Lower leg skin (tissue), 4 donors: ENCODE measurements around the gene AHCYL2. TPM values are rescaled to one million over a fixed set of nuclear protein-coding genes. Genes with fewer than 3 reads are reported as not detected.

ENCODE experiments used
- DNase-seq, 2 donors: peaks; one replicate each; pipeline ENCODE4 v3.0.0-alpha.2; 2019; ENCODE audit warnings: low spot score in 2 of 2
- H3K4me3 ChIP-seq: fragments of 200-600 bp; sonication (generic); 2 replicates; pipeline ENCODE4 v1.5.1; 2017; ENCODE audit warnings: mild to moderate bottlenecking, low read depth; ENCODE audit not compliant: poor library complexity, severe bottlenecking
- CTCF ChIP-seq, 3 donors: fragments of 450-650 bp; IDR thresholded peaks; one replicate each; pipeline ENCODE4 v1.5.1; 2016; ENCODE audit warnings: antibody characterized with exemption in 3 of 3, mild to moderate bottlenecking in 3 of 3, moderate library complexity in 2 of 3
- POLR2A ChIP-seq, 2 donors: fragments of 450-650 bp; IDR thresholded peaks; one replicate each; pipeline ENCODE4 v1.6.1; 2016 to 2017; ENCODE audit warnings: antibody characterized with exemption in 2 of 2, mild to moderate bottlenecking in 1 of 2, moderate library complexity in 1 of 2
- WGBS, 2 donors: methylation state at CpG; one replicate each; pipeline ENCODE4 v1.1.5; 2018; 5-methylcytosine and 5-hydroxymethylcytosine counted together
- intact Hi-C: fragments of 100-400 bp; cut with DNase I; formaldehyde crosslinking; loops from one replicate; pipeline ENCODE4 v1.15.0; 2023; ENCODE audit warnings: low total_unique reads
- total RNA-seq, 4 donors: library from RNA; depleted of rRNA; stranded (reverse); fragments of >200 nt; gene quantifications; one replicate each; pipeline ENCODE4 v1.1.0, GENCODE V29; 2016

AHCYL2 gene
- 10 to 100 TPM; 31.1 to 45.8 (median 39.2) TPM for total RNA-seq

- H3K4me3 ChIP-seq = peak within 1 kb of the TSS; percentile 68
- no peak for TF ChIP-seq CTCF (IDR thresholded peaks at IDR 0.05)
- 0 to 1% methylated on average over 59 to 63 of the region's 63 CpGs for WGBS, 2 donors
- intact Hi-C loops = no loop called here
- DNase-seq = peak; percentile 97 to 99
These were observed at the start of gene AHCYL2 for GRCh38 chr7:129224251-129225205. TSS of gene AHCYL2 (plus strand) at chr7:129225030.

GRCh38 chr7:129176916-129177710 lies 47.7 kb upstream of the AHCYL2 start:
- intact Hi-C loops = no loop called here
- no peak for TF ChIP-seq POLR2A (IDR thresholded peaks at IDR 0.05)
- no peak for TF ChIP-seq CTCF (IDR thresholded peaks at IDR 0.05)
- no peak for DNase-seq
- no peak overlapping the region for H3K4me3 ChIP-seq
- 40 to 44% methylated on average over 11 of the region's 11 CpGs for WGBS, 2 donors

- TF ChIP-seq POLR2A (IDR thresholded peaks at IDR 0.05) (no peak), CTCF (IDR thresholded peaks at IDR 0.05) (no peak)
- DNase-seq = peak in 1 of 2 donors; percentile 61
- 34 to 53% methylated on average over 6 of the region's 6 CpGs for WGBS, 2 donors
- intact Hi-C loops = no loop called here
- H3K4me3 ChIP-seq = no peak overlapping the region
These were observed 39.7 kb upstream of the AHCYL2 start for GRCh38 chr7:129184981-129185670.

- H3K4me3 ChIP-seq = no peak overlapping the region
- intact Hi-C loops = no loop called here
- peak in 1 of 2 donors; percentile 21 for DNase-seq
- WGBS, 2 donors = 93 to 94% methylated on average over 6 of the region's 6 CpGs
- no peak for TF ChIP-seq CTCF (IDR thresholded peaks at IDR 0.05)
- no peak for TF ChIP-seq POLR2A (IDR thresholded peaks at IDR 0.05)
These were observed 38.0 kb upstream of the AHCYL2 start for GRCh38 chr7:129186749-129187260.

GRCh38 chr7:129187681-129188371 lies 37.0 kb upstream of the AHCYL2 start:
- no peak for TF ChIP-seq POLR2A (IDR thresholded peaks at IDR 0.05)
- no peak for TF ChIP-seq CTCF (IDR thresholded peaks at IDR 0.05)
- peak overlapping the region; percentile 59 for H3K4me3 ChIP-seq
- 25 to 28% methylated on average over 14 of the region's 14 CpGs for WGBS, 2 donors
- no peak for DNase-seq
- intact Hi-C loops = no loop called here
